Left renal cortex interstitium (tissue), 4 donors: ENCODE measurements around the gene RSPH3. TPM values are rescaled to one million over a fixed set of nuclear protein-coding genes. Genes with fewer than 3 reads are reported as not detected.
"Not testable (repeated sequence)": the region's sequence is repeated elsewhere in the genome, so short reads cannot be mapped to it uniquely, and the experiment has no call there.

Source experiments
- DNase-seq, 4 donors: peaks; one replicate each; pipeline ENCODE4 v3.0.0-alpha.2; 2013; ENCODE audit warnings: low read depth in 4 of 4, low spot score in 2 of 4, missing footprints in 1 of 4
- polyA plus RNA-seq, 4 donors: library from polyadenylated mRNA; unstranded; fragments of 120-200 nt; gene quantifications; one replicate each; pipeline ENCODE4 v1.2.1, GENCODE V29; 2013; ENCODE audit not compliant: insufficient read length in 4 of 4

The RSPH3 gene, protein sequence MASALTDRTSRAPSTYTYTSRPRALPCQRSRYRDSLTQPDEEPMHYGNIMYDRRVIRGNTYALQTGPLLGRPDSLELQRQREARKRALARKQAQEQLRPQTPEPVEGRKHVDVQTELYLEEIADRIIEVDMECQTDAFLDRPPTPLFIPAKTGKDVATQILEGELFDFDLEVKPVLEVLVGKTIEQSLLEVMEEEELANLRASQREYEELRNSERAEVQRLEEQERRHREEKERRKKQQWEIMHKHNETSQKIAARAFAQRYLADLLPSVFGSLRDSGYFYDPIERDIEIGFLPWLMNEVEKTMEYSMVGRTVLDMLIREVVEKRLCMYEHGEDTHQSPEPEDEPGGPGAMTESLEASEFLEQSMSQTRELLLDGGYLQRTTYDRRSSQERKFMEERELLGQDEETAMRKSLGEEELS
- polyA plus RNA-seq = 10 to 100 TPM; 14.5 to 20.3 (median 17.5) TPM

DNA sequence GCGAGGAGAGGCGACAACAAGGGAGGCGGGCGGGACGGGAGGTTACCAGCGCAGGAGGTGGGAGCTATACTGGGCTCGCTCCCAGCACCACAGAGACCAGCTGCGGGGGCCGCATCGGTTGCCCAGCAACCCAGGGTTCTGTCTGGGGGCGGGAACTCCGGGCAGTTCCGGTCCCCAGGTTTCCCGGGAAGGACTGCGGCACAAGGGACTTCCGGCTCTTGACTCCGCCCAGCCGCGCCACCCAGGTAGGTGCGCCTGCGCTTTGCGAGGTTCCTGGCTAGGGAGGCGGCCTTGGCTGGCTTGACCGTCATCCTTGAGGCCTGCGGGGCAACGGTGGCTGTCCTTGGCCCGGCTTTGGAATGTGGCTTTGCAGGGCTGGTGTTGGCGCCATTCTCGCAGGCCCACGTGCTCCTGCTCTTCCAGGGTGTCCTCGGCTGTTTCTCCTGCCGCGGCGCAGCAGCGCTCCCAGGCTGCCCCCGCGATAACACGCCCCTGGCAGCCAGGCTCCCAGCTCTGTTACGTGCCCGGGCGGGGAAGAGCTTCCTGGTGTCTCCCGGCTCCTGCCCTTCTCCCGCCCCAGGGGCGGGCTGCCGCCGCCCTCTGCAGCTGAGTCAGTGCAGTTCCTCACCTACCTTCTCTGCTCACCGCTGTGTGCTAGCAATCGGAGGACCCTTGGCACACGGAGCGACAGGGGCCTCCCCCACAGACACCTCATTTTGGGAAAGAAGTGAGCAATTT, at the start of gene RSPH3:
TSS of gene RSPH3 (minus strand) at position 537 of the 738 bp plus-strand sequence. CDS start 652 bp downstream, outside the sequence.
- peak; percentile 82 to 90 (median 88) for DNase-seq

DNA sequence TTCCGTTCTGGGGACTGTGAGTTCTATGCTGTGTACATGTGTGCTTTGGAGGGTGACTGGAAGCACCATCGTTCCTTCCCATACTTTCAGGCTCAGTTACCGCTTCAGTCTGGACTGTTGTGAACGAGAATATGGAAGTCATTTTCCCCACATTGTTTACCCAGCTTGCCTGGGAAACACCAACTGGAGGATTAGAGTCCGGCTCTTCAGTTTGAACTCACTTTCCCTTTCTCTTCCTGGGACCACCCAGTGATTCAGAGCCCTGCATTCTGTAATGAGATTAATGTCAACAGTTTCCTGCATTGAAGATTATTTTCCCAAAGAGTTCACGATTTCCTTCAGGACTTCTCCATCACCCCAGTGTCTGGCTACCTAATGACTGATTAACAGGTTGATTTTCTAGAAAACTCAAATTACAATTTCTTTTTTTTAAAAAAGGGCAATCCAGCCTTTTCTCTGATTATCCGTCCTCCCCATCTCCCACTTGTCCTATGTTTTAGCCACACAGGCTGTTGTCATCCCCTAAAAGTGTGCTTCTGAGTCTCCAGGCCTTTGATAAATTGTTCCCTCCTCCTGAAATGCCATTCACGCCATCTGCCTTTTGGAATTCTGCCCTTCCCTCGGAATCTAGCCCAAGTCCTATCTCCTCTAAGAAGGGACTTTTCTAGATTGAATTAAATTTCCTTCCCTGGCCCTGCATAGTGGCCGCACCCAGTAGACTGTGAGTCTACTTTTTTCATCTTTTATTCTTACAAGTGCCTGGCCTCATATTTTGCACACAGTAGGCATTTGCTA, 48.1 kb upstream of the RSPH3 start:
- DNase-seq = no peak

GRCh38 chr6:159045801-159046200, 45.8 kb upstream of the RSPH3 start:
- DNase-seq = no peak

GRCh38 chr6:159044899-159045727, 45.1 kb upstream of the RSPH3 start, which contains the start of gene TAGAP:
Gene TAGAP, minus strand, starts transcription at chr6:159044991. Its CDS starts 845 bp downstream, at chr6:159044146.
- DNase-seq = no peak

DNA sequence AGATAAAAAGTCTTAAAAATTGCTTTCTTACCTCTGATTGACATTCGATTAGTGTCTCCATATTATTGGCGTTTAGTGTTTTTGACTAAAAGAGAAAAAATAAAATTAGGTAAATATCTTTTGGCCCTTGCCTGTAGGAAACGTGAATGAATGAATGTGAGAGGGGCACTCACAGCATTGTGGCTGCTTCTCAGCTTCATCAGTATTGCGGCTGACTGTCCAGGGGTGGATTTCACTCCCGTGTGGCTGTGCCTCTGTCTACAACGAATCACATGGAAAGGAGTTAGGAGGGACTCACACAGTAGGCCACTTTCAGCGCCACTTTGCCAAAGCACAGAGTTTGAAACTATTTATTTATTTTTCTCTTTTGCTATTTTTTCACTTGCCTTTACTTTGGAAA, 43.9 kb upstream of the RSPH3 start:
- no peak for DNase-seq

- no peak for DNase-seq
Measured at GRCh38 chr6:159043251-159043650, 43.2 kb upstream of the RSPH3 start.

GRCh38 chr6:159042826-159043181, 42.8 kb upstream of the RSPH3 start:
- no peak for DNase-seq

DNA sequence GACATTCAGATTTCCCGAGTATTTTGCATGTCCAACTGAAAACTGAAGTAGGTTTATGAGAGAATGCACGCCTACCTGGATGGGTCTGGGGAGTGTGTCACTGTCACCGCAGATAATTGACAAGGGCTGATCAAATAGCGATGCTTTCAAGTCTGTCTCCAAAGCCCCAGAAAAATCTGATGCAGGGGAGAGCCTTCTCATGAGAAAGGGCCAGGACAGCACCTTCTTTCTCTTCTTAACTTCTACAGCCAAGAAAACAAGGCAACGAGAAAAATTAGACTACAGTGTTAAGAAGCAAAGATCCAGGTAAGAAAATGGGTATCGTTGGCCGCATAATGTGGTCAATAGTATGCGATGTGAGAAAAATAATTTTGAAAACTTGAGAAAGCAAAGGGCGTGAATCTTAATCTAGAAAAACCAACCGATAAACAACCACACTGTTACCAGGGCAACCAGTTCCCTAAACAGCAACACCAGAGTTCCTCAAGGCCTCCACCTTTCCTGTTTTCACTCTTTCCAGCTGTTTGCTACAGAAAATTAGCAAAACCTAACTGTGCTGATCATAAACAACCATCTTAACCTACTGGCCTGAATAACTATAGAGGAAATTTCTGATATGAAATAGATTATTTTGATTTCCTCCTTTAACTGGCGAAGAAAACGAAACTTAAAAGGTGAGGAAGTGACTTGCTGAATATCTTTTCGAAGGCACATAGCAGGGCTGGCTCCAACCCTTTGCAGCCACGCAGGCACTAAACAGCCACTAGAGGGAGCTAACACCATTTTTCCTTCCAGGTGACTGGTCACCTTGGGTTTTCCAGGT, 42.2 kb upstream of the RSPH3 start:
- peak in 3 of 4 donors; percentile 58 to 76 (median 66) for DNase-seq

GRCh38 chr6:159041181-159041580, 41.2 kb upstream of the RSPH3 start:
- no peak for DNase-seq

DNA sequence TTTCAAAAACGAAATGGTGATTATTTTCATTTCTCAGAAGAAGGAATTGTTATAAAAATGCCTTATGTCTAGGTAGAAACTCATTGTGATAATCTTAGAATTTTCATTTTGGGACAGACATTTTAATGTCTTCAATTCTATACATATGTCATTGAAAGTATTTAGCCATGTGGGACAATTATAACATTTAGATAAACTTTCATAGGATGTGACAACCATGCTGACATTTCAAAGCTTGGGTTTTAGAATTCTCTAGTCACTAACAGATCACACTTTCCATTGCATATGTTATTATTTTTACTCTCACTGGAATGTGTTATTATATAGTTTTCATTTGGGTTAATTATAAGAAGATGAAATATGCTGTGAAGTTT, 39.9 kb upstream of the RSPH3 start:
- no peak for DNase-seq

GRCh38 chr6:159038914-159039884, 39.2 kb upstream of the RSPH3 start:
- DNase-seq = no peak

- DNase-seq = not testable (repeated sequence)
Measured at GRCh38 chr6:159038318-159038717, 38.3 kb upstream of the RSPH3 start.

DNA sequence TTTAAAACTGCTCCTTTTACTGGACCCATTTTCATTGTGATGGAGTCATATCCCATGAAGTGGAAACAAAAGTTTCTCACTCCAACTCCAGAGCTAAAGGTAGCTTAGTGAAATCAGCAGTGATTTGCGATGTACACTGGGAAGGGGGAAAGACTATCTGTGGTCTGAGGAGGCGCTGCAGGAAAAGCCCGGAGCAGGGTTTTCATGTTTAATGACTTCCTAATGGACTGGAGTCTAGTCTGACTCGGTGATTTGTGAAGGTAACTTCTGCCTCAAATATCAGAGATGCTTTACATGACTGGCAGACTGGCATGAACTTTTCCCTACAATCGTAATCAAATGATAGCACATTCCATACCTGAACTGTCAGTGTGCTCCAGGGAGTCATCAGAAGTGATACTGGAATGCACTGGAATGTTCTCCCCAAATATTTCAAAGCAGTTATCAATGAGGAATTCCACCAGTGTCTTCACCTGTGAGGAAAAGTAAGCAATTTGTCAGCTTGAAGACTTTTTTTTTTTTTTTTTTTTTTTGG, 37.8 kb upstream of the RSPH3 start:
- DNase-seq = no peak

GRCh38 chr6:159036673-159037072, 36.7 kb upstream of the RSPH3 start:
- DNase-seq = no peak

GRCh38 chr6:159035891-159036290, 35.9 kb upstream of the RSPH3 start:
- no peak for DNase-seq

DNA sequence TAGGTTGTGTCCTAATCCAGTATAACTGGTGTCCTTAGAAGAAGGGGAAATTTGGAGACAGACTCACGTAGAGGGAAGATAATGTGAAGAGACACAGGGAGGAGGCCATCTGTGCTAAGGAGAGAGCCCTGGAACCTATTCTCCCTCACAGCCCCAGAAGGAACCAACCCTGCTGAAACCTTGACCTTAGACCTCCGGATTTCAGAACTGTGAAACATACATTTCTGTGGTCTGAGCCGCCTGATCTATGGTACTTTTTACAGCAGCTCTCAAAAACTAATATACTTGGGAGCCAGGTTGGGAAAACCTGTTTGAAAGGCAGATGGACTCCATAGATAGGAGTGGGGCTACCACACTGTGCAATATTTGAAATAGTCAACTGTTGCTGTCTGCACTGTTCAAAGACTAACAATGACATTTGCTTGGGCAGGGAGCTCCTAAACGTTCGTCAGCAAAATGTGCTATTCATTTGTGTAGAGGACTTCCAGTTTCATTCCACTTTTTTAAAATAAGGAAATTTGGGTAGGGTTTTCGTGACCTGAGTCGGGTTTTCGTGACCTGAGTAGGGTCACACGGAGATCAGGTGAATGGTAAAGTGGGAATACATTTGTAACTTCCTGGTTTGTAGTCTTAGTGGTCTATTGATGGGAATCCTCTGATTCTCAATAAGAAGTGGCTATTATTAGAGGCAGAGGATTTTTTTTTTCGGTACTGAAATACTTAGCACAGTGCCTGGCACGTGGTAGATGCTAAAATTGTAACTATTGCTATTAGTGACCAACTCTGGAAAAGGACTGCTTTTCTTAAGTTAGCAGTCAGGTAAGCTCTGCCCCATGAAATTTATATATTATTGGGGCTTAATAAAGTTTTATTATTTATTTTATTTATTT, 33.4 kb upstream of the RSPH3 start:
- no peak for DNase-seq

- no peak for DNase-seq
Measured at GRCh38 chr6:159031846-159032245, 31.8 kb upstream of the RSPH3 start.
